Endothelial cell of umbilical vein (primary cell): Measurements from ENCODE around the gene KCNG3. TPM values are rescaled to one million over a fixed set of nuclear protein-coding genes. Genes with fewer than 3 reads are reported as not detected.

Experiments used
- BruUV-seq: library from RNA; stranded (reverse); fragments of 400-500 nt; replicated peaks from 2 replicates; lab custom pipeline; 2021; lab: Mats Ljungman, UMichigan
- CTCF ChIA-PET: fragments of 300-600, 350-600 bp; sonication (Branson Sonifier 250); formaldehyde crosslinking; loops from one replicate; lab custom pipeline; 2021; ENCODE audit warnings: antibody characterized with exemption, inconsistent platforms; lab: Charles Lee
- POLR2A ChIA-PET: fragments of 300-600, 350-600 bp; sonication (Branson Sonifier 250); formaldehyde crosslinking; loops from one replicate; lab custom pipeline; 2021; ENCODE audit warnings: antibody characterized with exemption, inconsistent platforms; lab: Charles Lee
- DNase-seq: peaks from one replicate; pipeline ENCODE4 v3.0.0-alpha.2; 2011; ENCODE audit warnings: low read depth, low spot score
- FAIRE-seq: peaks from 2 replicates; lab custom pipeline; 2011; peaks lifted over from hg19 to GRCh38; lab: Jason Lieb, UNC
- H2AFZ ChIP-seq: 2 replicates; pipeline ENCODE4 v1.6.0; 2012; ENCODE audit warnings: low read depth, low read length, control low read depth, inconsistent platforms
- H3K27ac ChIP-seq: 2 replicates; pipeline ENCODE4 v1.5.1; 2011; ENCODE audit warnings: low read depth, mild to moderate bottlenecking, control low read depth, low read length, moderate library complexity; ENCODE audit not compliant: insufficient read depth
- H3K27me3 ChIP-seq, 2 experiments: 2 replicates each; pipeline versions ENCODE4 v1.6.0 to v1.6.1; 2011; ENCODE audit warnings: low read length in 2 of 2, mixed read lengths in 1 of 2; ENCODE audit not compliant: control insufficient read depth in 2 of 2, insufficient read depth in 2 of 2
- H3K36me3 ChIP-seq, 2 experiments: 2 replicates in 1 of 2; 3 replicates in 1 of 2; pipeline ENCODE4 v1.5.1; 2011; ENCODE audit warnings: low read length in 2 of 2, mild to moderate bottlenecking in 1 of 2, moderate library complexity in 1 of 2; ENCODE audit not compliant: control insufficient read depth in 2 of 2, insufficient read depth in 2 of 2; ENCODE audit errors: extremely low read depth in 1 of 2
- H3K4me1 ChIP-seq: 3 replicates; pipeline ENCODE4 v1.5.1; 2011; ENCODE audit warnings: mild to moderate bottlenecking, low read length; ENCODE audit not compliant: control insufficient read depth, insufficient read depth; ENCODE audit errors: extremely low read depth
- H3K4me2 ChIP-seq: 2 replicates; pipeline ENCODE4 v1.6.1; 2011; ENCODE audit warnings: low read length, control low read depth, mixed read lengths; ENCODE audit not compliant: insufficient read depth
- H3K4me3 ChIP-seq, 3 experiments: fragments of 200-600 bp in 1 of 3; sonication (generic), shearing (Covaris generic) in 1 of 3; replicated peaks in 1 of 3; 2 replicates each; pipeline ENCODE4 v1.5.1; 2011 to 2016; ENCODE audit warnings: control low read depth in 3 of 3, low read length in 3 of 3, mild to moderate bottlenecking in 2 of 3, inconsistent platforms in 1 of 3, low read depth in 1 of 3, moderate library complexity in 1 of 3; ENCODE audit not compliant: insufficient read depth in 1 of 3
- H3K79me2 ChIP-seq: 2 replicates; pipeline ENCODE4 v1.6.0; 2012; ENCODE audit warnings: low read length, inconsistent platforms; ENCODE audit not compliant: control insufficient read depth, insufficient read depth
- H3K9ac ChIP-seq: replicated peaks from 2 replicates; pipeline ENCODE3; 2011; ENCODE audit warnings: low read length, control low read depth; ENCODE audit not compliant: insufficient read depth; ENCODE audit errors: extremely low read depth
- H3K9me1 ChIP-seq: replicated peaks from 3 replicates; pipeline ENCODE4 v1.6.0; 2011; ENCODE audit warnings: mild to moderate bottlenecking, low read length; ENCODE audit not compliant: control insufficient read depth, insufficient read depth; ENCODE audit errors: extremely low read depth
- H3K9me3 ChIP-seq: replicated peaks from 2 replicates; pipeline ENCODE4 v1.5.1; 2012; ENCODE audit warnings: low read length, inconsistent platforms; ENCODE audit not compliant: control insufficient read depth, insufficient read depth
- H4K20me1 ChIP-seq: replicated peaks from 2 replicates; pipeline ENCODE3; 2011; ENCODE audit warnings: mild to moderate bottlenecking, low read length; ENCODE audit not compliant: control insufficient read depth, insufficient read depth; ENCODE audit errors: extremely low read depth
- EZH2 ChIP-seq: IDR thresholded peaks from 2 replicates; pipeline ENCODE4 v1.6.1; 2012; ENCODE audit warnings: borderline replicate concordance, low read depth, mild to moderate bottlenecking, moderate library complexity, low read length, inconsistent platforms; ENCODE audit not compliant: severe bottlenecking
- FOS ChIP-seq: IDR thresholded peaks from 2 replicates; pipeline ENCODE4 v1.6.1; 2011; ENCODE audit warnings: mild to moderate bottlenecking, low read length, moderate library complexity, borderline replicate concordance; ENCODE audit not compliant: insufficient read depth
- GATA2 ChIP-seq: IDR thresholded peaks from 2 replicates; pipeline ENCODE4 v1.7.0; 2011; ENCODE audit warnings: low read depth, mild to moderate bottlenecking, moderate library complexity, mixed read lengths, low read length; ENCODE audit not compliant: insufficient read length, insufficient read depth
- JUN ChIP-seq: IDR thresholded peaks from 2 replicates; pipeline ENCODE4 v1.6.1; 2011; ENCODE audit warnings: borderline replicate concordance, low read depth; ENCODE audit not compliant: insufficient read length, insufficient read depth
- MAX ChIP-seq: IDR thresholded peaks from 2 replicates; pipeline ENCODE4 v1.6.1; 2011; ENCODE audit not compliant: insufficient read depth, insufficient read length
- MYC ChIP-seq: IDR thresholded peaks from one replicate; pipeline ENCODE4 v1.6.1; 2011; ENCODE audit warnings: mild to moderate bottlenecking, low read depth, low read length
- POLR2A ChIP-seq: IDR thresholded peaks from 2 replicates; pipeline ENCODE4 v1.6.1; 2012; ENCODE audit warnings: low read depth, mild to moderate bottlenecking, control low read depth, low read length
- POLR2AphosphoS5 ChIP-seq: IDR thresholded peaks from 2 replicates; pipeline ENCODE4 v1.6.1; 2012; ENCODE audit warnings: low read depth, mild to moderate bottlenecking, control low read depth, low read length, moderate library complexity; ENCODE audit not compliant: insufficient read depth
- dilution Hi-C: fragments of 300-500 bp; cut with MboI; formaldehyde crosslinking; loops from one replicate; pipeline ENCODE4 v1.15.0; 2019; ENCODE audit warnings: low sequenced_read_pairs; ENCODE audit not compliant: extremely low pct_ligation_motif_present
- intact Hi-C: fragments of 100-400 bp; cut with micrococcal nuclease; formaldehyde crosslinking; loops from one replicate; pipeline ENCODE4 v1.10.0; 2022
- polyA plus RNA-seq, 4 experiments: library from polyadenylated mRNA; depleted of rRNA in 3 of 4; stranded (reverse) in 3 of 4; unstranded in 1 of 4; fragments of >200 nt; gene quantifications; 2 replicates each; pipeline versions ENCODE4 v1.2.1 to v1.2.3, GENCODE V29; 2011 to 2012; ENCODE audit warnings: missing spikeins in 1 of 4
- total RNA-seq: library from RNA; stranded (reverse); gene quantifications from 2 replicates; pipeline ENCODE4 v1.2.3, GENCODE V29; 2021
- TF ChIP-seq, protein P1 (sequence below), 2 donors: IDR thresholded peaks; 1 replicate in 1 of 2; 2 replicates in 1 of 2; pipeline ENCODE4 v1.5.1; 2011; ENCODE audit warnings: low read length in 2 of 2, mild to moderate bottlenecking in 2 of 2, moderate library complexity in 2 of 2, control low read depth in 1 of 2, inconsistent platforms in 1 of 2, low read depth in 1 of 2; ENCODE audit not compliant: insufficient read depth in 1 of 2; ENCODE audit errors: extremely low read depth in 1 of 2

Gene KCNG3
- total and polyA plus RNA-seq, 2 donors (not counting 3 experiments of a cell fraction or from before 2014, with no cell fraction given): 0.15 TPM; not detected in 1

- FAIRE-seq: no peak
- Histone ChIP-seq H3K4me3 (no peak overlapping the region), H3K9me1 (no peaks in the 10 kb centered on the region), H3K4me1 (peaks cover 8% of the 10 kb centered on the region), H3K36me3 (no peaks in the 10 kb centered on the region), H3K9ac (no peak overlapping the region), H3K4me2 (no peak overlapping the region), H3K79me2 (no peaks in the 10 kb centered on the region), H3K9me3 (no peaks in the 10 kb centered on the region), H3K27me3 (no peaks in the 10 kb centered on the region), H4K20me1 (no peaks in the 10 kb centered on the region), H3K27ac (no peak overlapping the region), H2AFZ (no peak overlapping the region)
- dilution Hi-C loops (no loop called here), intact Hi-C loops (no loop called here)
- CTCF ChIA-PET: interaction anchor here (1.0 kb wide), 1 partner anchor 1180 kb away, joined by 3 read pairs; no protein-coding TSS in a partner anchor
- TF ChIP-seq MYC (no peak), EZH2 (no peak), MAX (no peak), FOS (no peak), POLR2AphosphoS5 (no peak), JUN (no peak), GATA2 (no peak), POLR2A (no peak)
- TF ChIP-seq, protein P1, sequence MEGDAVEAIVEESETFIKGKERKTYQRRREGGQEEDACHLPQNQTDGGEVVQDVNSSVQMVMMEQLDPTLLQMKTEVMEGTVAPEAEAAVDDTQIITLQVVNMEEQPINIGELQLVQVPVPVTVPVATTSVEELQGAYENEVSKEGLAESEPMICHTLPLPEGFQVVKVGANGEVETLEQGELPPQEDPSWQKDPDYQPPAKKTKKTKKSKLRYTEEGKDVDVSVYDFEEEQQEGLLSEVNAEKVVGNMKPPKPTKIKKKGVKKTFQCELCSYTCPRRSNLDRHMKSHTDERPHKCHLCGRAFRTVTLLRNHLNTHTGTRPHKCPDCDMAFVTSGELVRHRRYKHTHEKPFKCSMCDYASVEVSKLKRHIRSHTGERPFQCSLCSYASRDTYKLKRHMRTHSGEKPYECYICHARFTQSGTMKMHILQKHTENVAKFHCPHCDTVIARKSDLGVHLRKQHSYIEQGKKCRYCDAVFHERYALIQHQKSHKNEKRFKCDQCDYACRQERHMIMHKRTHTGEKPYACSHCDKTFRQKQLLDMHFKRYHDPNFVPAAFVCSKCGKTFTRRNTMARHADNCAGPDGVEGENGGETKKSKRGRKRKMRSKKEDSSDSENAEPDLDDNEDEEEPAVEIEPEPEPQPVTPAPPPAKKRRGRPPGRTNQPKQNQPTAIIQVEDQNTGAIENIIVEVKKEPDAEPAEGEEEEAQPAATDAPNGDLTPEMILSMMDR (IDR thresholded peaks at IDR 0.05; ENCODE audit: extremely low read depth in 1 of 2, insufficient read depth in 1 of 2, low read depth in 1 of 2, low read length in 2 of 2): no peak
- POLR2A ChIA-PET: no interaction called here
- DNase-seq: no peak
- no TSS peak for BruUV-seq
Measured at GRCh38 chr2:42425697-42426096, 68.1 kb downstream of the KCNG3 start.
